ENCODE measurements around the gene ADH7. TPM values are rescaled to one million over a fixed set of nuclear protein-coding genes. Genes with fewer than 3 reads are reported as not detected.
A peak's percentile ranks its signal among the peaks of the same experiment; 100 is the strongest.

The ADH7 gene
- total RNA-seq: not detected

DNA sequence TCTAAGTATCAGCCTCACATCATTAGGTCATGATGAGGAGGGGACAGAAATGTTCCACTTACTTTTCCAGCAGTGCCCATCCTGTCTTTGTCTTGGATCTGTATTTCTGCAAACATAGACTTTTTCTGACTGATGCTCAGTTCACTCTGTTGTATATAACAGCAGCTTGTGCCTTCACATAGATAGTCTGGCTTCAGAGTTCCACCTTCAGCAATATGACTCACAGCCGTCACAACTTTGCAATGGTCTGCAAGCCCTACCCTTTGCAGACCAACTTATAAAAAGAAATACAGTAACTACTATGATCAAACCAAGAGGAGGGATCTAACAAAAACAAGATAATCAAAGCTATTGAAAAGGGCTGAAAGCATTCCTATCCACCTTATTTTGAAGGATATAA is at the start of gene ADH7:
TSS of gene ADH7 (minus strand) at position 189 of the 400 bp plus-strand sequence. CDS start at position 80, 109 bp downstream.
- Mint-ChIP-seq H3K4me3 (no peak within 1 kb of the TSS), H3K9me3 (no peaks in the 10 kb centered on the region), H3K36me3 (no peaks in the 10 kb centered on the region), H3K4me1 (no peaks in the 10 kb centered on the region), H3K27ac (no peak within 1 kb of the TSS), H3K27me3 (peaks cover 3% of the 10 kb centered on the region)
- no peak for DNase-seq

DNA sequence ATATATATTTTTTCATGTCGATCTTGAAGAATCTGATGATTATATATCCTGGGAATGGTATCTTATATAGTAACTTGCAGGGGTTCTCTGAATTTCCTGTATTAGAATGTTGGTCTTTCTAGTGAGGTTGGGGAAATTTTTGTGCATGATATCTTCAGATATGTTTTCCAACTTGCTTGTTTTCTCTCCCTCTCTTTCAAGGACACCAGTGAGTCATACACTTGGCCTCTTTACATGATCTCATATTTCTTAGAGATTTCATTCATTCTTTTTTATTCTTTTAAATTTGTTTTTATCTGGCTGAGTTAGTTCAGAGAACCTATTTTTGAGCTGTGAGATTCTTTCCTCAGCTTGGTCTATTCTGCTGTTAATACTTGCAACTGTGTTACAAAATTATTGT is 48.5 kb upstream of the ADH7 start:
- Mint-ChIP-seq H3K4me3 (no peak overlapping the region), H3K36me3 (peaks cover 3% of the 10 kb centered on the region), H3K27me3 (peaks cover 4% of the 10 kb centered on the region), H3K9me3 (peaks cover 25% of the 10 kb centered on the region), H3K4me1 (no peaks in the 10 kb centered on the region), H3K27ac (no peak overlapping the region)
- DNase-seq: no peak

DNA sequence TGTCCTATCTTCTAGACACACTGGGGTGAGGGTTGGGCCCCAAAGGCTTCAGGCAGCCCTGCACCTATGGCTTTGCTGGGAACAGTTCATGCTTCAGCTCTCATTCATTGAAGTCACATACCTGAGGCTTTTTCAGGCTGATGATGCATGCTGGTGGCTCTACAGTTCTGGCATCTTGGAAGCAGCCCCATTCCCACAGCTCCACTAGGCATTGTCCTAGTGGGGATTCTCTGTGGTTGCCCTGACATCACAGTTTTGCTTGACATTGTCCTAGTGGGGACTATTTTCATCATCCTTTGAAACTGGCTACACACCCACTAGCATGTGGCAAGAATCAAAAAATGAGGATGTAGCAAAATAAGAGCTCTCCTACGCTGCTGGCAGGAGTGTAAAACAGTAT is 38.0 kb upstream of the ADH7 start:
- Mint-ChIP-seq H3K9me3 (no peaks in the 10 kb centered on the region), H3K27me3 (peaks cover under 1% of the 10 kb centered on the region), H3K4me3 (no peak overlapping the region), H3K27ac (no peak overlapping the region), H3K4me1 (no peaks in the 10 kb centered on the region), H3K36me3 (no peaks in the 10 kb centered on the region)
- DNase-seq: no peak

DNA sequence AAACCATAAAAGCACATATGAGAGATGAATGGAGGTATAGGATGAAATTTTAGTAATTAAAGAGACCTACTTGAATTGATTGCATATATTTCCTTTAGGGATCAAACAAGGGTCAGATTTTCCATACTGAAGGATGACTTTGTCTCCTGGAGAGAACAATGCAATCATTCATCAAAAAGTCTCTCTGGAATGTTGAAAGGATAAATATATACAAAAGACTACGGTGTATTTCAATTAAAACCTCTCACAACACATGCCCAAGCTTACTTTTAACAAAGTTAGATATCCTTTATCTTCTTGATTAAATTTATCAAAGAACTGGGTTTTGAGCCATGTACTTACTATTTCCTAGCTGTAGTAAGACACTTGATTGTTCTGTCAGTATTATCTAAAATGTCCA is 36.8 kb upstream of the ADH7 start:
- H3K27me3 Mint-ChIP-seq: peaks cover 12% of the 10 kb centered on the region
- H3K4me3 Mint-ChIP-seq: no peak overlapping the region
- H3K27ac Mint-ChIP-seq: no peak overlapping the region
- DNase-seq: no peak
- no peaks in the 10 kb centered on the region for H3K4me1 Mint-ChIP-seq
- no peaks in the 10 kb centered on the region for H3K9me3 Mint-ChIP-seq
- H3K36me3 Mint-ChIP-seq: no peaks in the 10 kb centered on the region

DNA sequence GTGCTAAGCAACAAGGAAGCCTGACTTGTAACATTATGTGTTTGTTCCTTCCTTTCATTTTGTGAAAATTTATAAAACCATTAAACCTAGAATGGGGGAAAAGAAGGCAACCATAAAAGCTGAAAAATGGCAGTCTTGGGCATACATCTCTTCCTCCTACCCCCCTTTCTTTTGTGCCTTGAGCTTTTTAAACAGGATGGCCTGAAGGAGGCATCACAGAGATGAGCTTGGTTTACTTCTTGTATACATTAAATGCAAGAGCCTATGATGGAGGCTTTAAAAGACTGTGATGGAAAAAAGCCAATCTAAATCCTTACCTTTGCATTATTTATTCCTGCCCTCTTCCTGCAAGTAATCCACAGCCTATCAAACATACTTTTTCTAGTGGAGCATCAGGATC is 36.2 kb upstream of the ADH7 start:
- H3K27ac Mint-ChIP-seq: no peak overlapping the region
- H3K9me3 Mint-ChIP-seq: no peaks in the 10 kb centered on the region
- H3K27me3 Mint-ChIP-seq: peaks cover 12% of the 10 kb centered on the region
- DNase-seq: no peak
- H3K4me3 Mint-ChIP-seq: no peak overlapping the region
- H3K4me1 Mint-ChIP-seq: no peaks in the 10 kb centered on the region
- no peaks in the 10 kb centered on the region for H3K36me3 Mint-ChIP-seq

DNA sequence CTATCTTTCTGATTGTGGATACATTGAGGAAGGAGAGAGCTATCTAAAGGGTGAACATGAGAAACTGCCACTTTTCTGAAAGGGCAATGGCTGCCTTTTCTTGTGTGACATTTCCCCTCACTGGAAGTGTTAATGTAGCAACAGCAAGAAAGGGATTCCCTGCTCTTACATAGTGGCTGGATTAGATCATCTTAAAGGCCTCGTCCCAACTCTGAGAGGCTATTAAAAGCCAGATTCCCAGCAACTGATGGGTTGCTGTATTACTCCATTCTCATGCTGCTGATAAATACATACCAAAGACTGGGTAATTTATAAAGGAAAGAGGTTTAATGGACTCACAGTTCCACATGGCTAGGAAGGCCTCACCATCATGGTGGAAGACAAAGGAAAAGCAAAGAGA is 33.7 kb upstream of the ADH7 start:
- Mint-ChIP-seq H3K9me3 (no peaks in the 10 kb centered on the region), H3K36me3 (no peaks in the 10 kb centered on the region), H3K4me3 (no peak overlapping the region), H3K4me1 (no peaks in the 10 kb centered on the region), H3K27me3 (peaks cover 17% of the 10 kb centered on the region), H3K27ac (no peak overlapping the region)
- DNase-seq: no peak

DNA sequence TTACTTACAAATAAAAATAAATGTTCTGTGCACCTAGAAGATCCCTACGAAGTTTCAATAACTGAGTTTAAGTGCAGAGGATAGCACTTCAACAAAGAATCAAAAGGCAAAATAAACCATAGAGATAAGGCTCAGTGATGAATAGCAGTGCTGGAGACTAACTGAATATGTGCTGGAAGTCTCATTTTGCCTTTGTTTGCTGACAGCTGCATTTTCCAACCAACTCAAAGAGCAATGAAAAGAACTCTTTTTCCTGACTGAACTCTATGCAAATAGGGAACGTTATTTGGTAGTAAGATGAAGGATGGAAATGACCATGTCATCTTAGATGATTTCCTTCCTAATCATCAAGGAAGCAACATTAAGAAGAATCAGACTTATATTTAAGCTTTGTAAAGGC is 32.7 kb upstream of the ADH7 start:
- no peak overlapping the region for H3K4me3 Mint-ChIP-seq
- H3K36me3 Mint-ChIP-seq: no peaks in the 10 kb centered on the region
- H3K9me3 Mint-ChIP-seq: no peaks in the 10 kb centered on the region
- DNase-seq: no peak
- peaks cover 22% of the 10 kb centered on the region for H3K27me3 Mint-ChIP-seq
- no peak overlapping the region for H3K27ac Mint-ChIP-seq
- H3K4me1 Mint-ChIP-seq: no peaks in the 10 kb centered on the region

DNA sequence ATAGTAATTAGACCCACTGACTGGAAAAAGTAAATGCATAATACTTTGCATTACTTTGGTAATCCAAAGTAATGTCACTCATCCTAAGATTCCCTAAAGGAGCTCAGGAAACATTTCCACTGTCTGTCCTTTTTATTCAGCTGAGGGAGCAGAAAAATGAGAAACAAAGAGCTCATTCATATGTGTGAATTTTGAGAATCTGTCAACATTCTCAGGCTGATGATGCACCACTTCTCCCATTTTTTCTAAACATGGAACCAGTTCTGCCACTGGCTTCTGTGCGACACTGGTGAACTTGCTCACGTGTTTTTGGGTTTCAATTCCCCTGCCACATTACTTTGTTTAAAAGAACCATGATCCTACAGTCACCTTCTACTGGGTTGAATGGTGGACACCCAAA is 28.4 kb upstream of the ADH7 start:
- DNase-seq: no peak
- peaks cover 22% of the 10 kb centered on the region for H3K27me3 Mint-ChIP-seq
- H3K4me3 Mint-ChIP-seq: no peak overlapping the region
- H3K36me3 Mint-ChIP-seq: no peaks in the 10 kb centered on the region
- no peaks in the 10 kb centered on the region for H3K4me1 Mint-ChIP-seq
- no peaks in the 10 kb centered on the region for H3K9me3 Mint-ChIP-seq
- no peak overlapping the region for H3K27ac Mint-ChIP-seq

DNA sequence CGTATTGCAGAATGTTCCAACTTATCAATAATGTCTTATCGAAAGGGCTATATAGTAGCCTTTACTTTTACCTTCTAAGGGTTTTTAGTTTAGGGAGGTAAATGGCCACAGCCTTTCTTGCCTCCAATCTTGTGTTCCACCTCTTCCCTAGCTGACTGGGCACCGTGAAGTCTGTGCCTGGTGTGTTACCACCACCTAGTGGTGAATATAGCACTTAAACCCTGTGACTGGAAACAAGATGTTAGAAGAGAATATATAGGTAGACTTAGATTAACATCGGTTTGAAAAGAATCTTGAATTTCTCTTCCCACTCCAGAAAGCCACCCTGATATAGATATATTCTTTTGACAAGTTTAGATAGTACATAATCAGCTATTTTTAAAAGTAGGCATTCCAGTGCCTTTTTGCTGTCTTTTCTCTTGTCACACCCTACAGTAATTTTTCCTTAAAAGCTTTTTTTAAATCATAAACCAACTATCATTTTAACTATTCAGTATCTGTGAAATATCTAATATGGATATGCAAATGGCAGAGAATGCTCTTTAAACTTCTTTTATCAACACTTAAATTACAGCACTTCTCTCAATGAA is 27.8 kb upstream of the ADH7 start:
- no peak overlapping the region for H3K4me3 Mint-ChIP-seq
- peak; percentile 37 for DNase-seq
- H3K36me3 Mint-ChIP-seq: no peaks in the 10 kb centered on the region
- H3K27me3 Mint-ChIP-seq: peaks cover 21% of the 10 kb centered on the region
- H3K9me3 Mint-ChIP-seq: no peaks in the 10 kb centered on the region
- no peak overlapping the region for H3K27ac Mint-ChIP-seq
- H3K4me1 Mint-ChIP-seq: no peaks in the 10 kb centered on the region

DNA sequence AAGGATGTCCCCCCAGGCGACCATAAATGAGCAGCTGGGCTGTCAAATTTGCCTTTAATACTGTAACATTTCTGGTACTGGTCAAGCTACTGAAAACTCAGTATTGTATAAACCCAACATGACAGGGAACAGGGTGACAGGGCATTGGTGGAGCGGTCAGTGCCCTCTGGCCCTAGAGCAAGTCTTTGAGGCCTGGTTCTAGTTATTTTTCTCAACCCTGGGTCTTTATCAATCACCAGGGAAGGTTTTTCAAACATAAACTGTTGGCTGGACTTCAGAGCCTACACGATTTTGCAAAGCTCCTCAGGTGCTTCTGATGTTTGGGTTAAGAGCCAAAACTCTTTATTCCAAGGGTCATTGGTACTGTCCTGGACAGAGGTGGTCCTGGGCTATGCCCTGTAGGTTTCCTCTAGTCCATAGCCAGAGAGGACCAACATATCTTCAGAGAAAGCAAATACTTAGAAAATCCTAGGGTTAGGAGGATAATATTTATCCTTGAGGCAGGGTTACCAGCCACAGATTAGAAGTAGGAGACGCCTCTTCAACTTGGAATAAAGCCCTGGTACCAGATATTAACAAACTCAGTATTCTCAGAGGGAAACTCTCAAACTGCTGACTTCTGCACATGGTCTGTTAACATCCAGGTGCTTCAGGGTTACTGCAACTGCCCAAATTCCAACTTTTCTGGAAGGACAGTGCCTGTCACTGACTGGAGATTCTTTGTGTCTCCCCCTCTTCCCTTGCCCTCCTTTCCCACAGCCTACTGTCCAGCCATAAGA is 26.7 kb upstream of the ADH7 start:
- DNase-seq: no peak
- H3K4me3 Mint-ChIP-seq: no peak overlapping the region
- H3K27me3 Mint-ChIP-seq: peaks cover 10% of the 10 kb centered on the region
- no peak overlapping the region for H3K27ac Mint-ChIP-seq
- H3K36me3 Mint-ChIP-seq: no peaks in the 10 kb centered on the region
- no peaks in the 10 kb centered on the region for H3K9me3 Mint-ChIP-seq
- no peaks in the 10 kb centered on the region for H3K4me1 Mint-ChIP-seq

DNA sequence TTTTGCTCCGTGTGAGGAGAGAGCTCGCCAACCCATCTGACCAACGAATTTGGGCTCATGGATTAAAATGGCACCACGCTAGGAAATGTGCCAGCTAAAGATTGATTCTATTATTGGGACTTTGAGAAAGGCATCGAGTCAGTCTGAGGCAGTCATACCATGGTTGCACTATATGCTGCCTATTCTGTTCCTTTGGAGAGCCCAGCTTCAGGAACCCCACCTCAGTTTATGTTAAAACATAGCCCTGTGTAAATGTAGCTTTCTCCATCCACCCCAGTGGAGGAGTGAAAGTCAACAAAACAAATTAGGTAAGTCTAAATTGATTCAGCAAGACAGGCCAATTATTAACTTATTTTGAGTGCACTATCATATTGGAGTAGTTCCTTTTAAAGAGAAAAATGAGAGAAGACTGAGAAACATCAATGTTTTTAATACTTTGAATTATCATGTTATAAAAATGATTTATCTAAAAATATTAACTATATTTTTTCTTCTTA is 24.5 kb upstream of the ADH7 start:
- Mint-ChIP-seq H3K9me3 (no peaks in the 10 kb centered on the region), H3K27ac (no peak overlapping the region), H3K4me1 (no peaks in the 10 kb centered on the region), H3K36me3 (no peaks in the 10 kb centered on the region), H3K27me3 (peaks cover 11% of the 10 kb centered on the region), H3K4me3 (no peak overlapping the region)
- no peak for DNase-seq

DNA sequence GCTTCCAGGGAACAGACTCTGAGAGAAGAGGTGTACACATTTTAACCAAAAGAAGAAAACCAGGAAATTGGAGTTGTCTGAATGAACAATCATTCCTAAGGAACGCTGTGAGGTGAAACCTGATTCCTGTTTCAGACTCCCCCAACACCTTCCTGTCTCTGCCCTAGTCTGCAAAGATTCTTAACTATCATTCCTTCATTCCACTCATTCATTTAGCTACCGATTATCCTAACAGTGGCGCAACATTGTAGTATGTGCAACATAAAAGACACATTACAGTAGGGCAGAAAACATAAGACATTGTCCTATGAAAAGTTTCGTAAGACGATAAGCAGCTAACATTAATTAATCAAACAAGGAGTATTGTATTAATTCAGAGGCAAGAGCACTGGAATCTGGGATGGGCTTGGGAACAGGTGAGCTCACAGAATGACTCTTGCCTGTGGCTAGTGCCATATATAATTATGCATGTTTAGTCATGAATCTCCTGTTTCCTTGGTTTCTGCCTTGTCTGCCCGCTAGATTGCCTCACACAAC is 23.8 kb upstream of the ADH7 start:
- H3K36me3 Mint-ChIP-seq: no peaks in the 10 kb centered on the region
- no peaks in the 10 kb centered on the region for H3K9me3 Mint-ChIP-seq
- no peaks in the 10 kb centered on the region for H3K4me1 Mint-ChIP-seq
- H3K27ac Mint-ChIP-seq: no peak overlapping the region
- DNase-seq: no peak
- H3K27me3 Mint-ChIP-seq: peaks cover 10% of the 10 kb centered on the region
- H3K4me3 Mint-ChIP-seq: no peak overlapping the region

DNA sequence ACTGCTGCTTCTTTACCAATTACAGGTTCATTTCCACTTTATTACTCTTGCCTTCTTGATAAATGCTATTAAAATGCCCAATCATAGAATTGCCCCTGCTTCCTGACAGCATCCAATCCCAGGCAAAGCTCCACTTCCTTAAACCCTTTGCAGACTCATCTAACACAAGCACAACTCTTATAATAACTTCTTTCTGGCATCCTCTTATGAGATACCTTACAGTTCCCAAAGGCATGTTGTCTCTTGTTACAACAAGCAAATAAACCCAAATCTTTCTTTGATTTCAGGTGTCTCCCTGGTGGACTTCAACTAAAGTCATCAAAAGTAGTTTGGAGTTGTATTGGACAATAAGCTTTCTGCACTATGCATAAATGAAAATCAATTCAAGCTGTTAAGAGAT is 22.5 kb upstream of the ADH7 start:
- Mint-ChIP-seq H3K9me3 (peaks cover 6% of the 10 kb centered on the region), H3K27me3 (peaks cover 4% of the 10 kb centered on the region), H3K27ac (no peak overlapping the region), H3K4me3 (no peak overlapping the region), H3K4me1 (no peaks in the 10 kb centered on the region), H3K36me3 (no peaks in the 10 kb centered on the region)
- DNase-seq: no peak

DNA sequence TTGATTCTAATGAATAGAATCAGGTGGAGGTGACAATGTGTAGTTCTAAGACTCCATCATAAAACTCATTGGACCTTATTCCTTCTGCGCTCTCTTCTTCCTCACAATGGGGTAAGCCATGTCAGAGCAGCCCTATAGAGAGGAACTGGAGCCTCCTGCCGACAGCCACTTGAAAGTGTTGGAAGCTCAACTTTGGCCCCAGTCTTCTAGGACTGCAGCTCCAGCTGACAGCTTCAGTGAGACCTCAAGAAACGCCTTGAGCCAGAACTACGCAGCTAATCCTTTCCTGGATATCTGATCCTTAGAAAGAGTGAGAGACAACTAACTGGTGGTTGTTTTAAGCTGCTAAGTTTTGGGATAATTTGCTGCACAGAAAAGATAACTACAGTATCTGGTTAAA is 22.1 kb upstream of the ADH7 start:
- Mint-ChIP-seq H3K9me3 (peaks cover 9% of the 10 kb centered on the region), H3K27ac (no peak overlapping the region), H3K4me1 (no peaks in the 10 kb centered on the region), H3K4me3 (no peak overlapping the region), H3K27me3 (peaks cover 4% of the 10 kb centered on the region), H3K36me3 (no peaks in the 10 kb centered on the region)
- DNase-seq: no peak

DNA sequence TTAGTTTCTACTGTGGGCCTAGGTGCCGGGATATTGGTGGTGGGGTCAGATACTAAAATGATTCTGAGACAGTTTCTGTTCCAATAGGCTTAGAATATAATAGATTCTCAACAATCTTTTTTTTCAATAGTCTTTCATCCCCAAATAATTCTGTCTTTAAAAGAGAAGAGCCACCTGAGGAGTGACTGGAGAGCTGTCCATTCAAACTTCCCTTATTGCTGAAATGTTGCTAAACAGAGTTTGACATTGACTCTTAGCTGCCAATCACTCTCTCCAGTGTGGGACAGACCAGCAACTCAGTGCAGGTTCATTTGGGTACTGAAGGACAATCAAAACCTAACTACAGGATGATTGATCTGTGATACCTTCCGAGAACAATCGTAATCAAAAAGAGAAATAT is 12.4 kb upstream of the ADH7 start:
- peaks cover 8% of the 10 kb centered on the region for H3K9me3 Mint-ChIP-seq
- peaks cover 11% of the 10 kb centered on the region for H3K4me1 Mint-ChIP-seq
- H3K27ac Mint-ChIP-seq: no peak overlapping the region
- no peak for DNase-seq
- peaks cover 2% of the 10 kb centered on the region for H3K36me3 Mint-ChIP-seq
- H3K4me3 Mint-ChIP-seq: no peak overlapping the region
- peaks cover 4% of the 10 kb centered on the region for H3K27me3 Mint-ChIP-seq

DNA sequence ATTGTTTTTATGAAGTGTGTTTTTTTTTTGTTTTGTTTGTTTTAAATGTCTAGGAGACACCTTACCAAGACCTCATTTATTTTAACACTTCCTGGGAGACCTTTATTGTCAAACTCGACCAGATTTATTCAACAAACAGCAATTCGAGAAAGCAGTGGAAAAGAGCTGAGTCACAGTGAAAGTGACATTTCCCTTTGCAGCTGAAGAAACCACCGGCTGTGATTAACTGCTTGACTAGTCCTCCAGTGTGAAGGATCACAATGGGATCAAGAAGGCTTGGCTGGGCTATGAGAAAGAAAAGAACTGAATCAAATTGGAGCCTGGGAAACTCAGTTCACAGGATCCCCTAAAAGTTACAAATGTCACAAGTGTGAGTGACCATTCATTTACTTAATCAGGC is 11.9 kb upstream of the ADH7 start:
- peaks cover 2% of the 10 kb centered on the region for H3K36me3 Mint-ChIP-seq
- peaks cover 5% of the 10 kb centered on the region for H3K9me3 Mint-ChIP-seq
- DNase-seq: peak; percentile 19
- H3K27ac Mint-ChIP-seq: no peak overlapping the region
- H3K4me1 Mint-ChIP-seq: peaks cover 11% of the 10 kb centered on the region
- H3K4me3 Mint-ChIP-seq: no peak overlapping the region
- peaks cover 4% of the 10 kb centered on the region for H3K27me3 Mint-ChIP-seq

All from activated naive CD8-positive, alpha-beta T cell treated with anti-CD3 and anti-CD28 coated beads for 36 hours (primary cell).